ENCODE data around the gene CFAP68. TPM values are rescaled to one million over a fixed set of nuclear protein-coding genes. Genes with fewer than 3 reads are reported as not detected.

CFAP68 gene
- total RNA-seq (2022; extraction: Qiagen RNA extraction) = 31.6 to 37.7 TPM (median 36.1 TPM) in 5 replicates

GRCh38 chr11:111878849-111879636 lies at the start of gene CFAP68, which contains the start of gene FDXACB1:
CFAP68 (plus strand) TSS chr11:111879541; CDS start chr11:111879561, 20 bp downstream.
FDXACB1 (minus strand) TSS chr11:111879165; CDS start chr11:111879132, 33 bp downstream.

DNA sequence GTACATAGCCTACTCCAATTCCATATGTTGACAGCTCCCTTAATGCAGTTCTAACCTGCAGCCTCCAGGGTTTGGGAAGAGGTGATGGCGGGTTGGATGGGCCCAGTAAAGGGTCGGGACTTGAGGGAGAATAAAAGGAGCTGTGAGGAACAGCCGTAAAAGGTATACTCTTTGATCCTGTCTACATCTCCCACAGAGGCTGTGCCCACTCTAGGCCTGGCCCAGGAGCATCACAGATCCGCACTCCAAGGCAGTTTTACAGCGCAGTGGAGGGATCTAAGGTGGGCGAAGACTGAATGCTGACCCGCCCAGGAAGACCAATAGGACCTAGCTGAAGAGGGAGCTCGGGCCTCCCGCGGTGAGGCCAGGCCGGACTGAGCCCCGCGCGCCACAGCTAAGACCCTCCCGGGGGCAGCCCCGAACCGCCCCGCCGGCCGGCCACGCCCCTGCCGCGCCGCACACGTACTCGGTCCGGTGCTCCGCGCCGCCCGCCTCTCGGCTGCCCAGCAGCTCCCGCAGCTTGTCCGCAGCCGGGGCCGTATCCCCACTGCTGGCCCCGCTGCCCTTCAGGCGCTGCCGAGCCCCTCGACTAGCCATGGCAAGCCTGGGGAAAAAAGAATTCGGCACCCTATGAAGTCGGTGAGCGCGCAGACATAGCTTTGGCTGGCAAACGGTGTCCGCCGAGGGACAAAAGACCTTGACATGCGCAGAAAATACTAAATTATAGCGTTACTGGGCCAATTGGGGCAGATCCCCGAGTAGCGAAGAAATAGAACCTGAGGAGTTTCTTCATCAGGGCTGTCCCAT lies 8.3 kb upstream of the CFAP68 start, which contains the start of gene ALG9:
TSS of gene ALG9 (minus strand) at position 696 of the 807 bp plus-strand sequence. CDS start at position 597, 99 bp downstream.

GRCh38 chr11:111911563-111912401 lies 32.4 kb downstream of the CFAP68 start, which contains the start of gene CRYAB:
CRYAB (minus strand) TSS chr11:111911770; CDS start chr11:111911724, 46 bp downstream.

DNA sequence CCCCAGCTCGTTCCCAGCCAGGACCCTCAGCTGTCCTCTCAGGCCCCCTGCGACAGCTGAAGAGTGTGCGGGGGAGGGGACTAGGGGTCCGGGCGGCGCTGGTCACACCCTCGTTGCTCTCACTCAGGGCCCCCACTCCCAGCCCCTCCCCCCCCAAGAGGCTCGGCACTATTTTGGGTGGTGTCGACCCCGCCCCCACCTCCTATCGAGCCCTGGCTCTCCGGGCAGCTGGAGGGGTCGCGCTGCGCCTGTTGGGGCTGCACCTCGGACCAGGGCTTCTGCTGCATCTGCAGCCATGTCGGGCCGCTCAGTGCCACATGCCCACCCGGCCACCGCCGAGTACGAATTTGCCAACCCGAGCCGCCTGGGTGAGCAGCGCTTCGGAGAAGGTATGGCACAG lies 33.2 kb downstream of the CFAP68 start, which contains the start of gene HSPB2:
TSS of gene HSPB2 (plus strand) at position 200 of the 400 bp plus-strand sequence. CDS start at position 296, 96 bp downstream.

GRCh38 chr11:111918390-111919256 lies 39.3 kb downstream of the CFAP68 start, which contains the start of gene C11orf52:
C11orf52 (plus strand) TSS chr11:111918913; CDS start chr11:111918973, 60 bp downstream.

Other genes starting within 250 kb of the CFAP68 start
- gene PPP2R1B, start 113.2 kb upstream of the CFAP68 start, total RNA-seq (2022; extraction: Qiagen RNA extraction) = 16.2 to 22.0 TPM (median 19.2 TPM) in 5 replicates
- 19.6 to 25.2 TPM (median 21.7 TPM) in 5 replicates for gene ALG9, start 8.0 kb upstream of the CFAP68 start, total RNA-seq (2022; extraction: Qiagen RNA extraction)
- gene FDXACB1, start 376 bp upstream of the CFAP68 start, total RNA-seq (2022; extraction: Qiagen RNA extraction) = 1.4 to 1.6 TPM (median 1.5 TPM) in 5 replicates
- gene CRYAB, start 32.2 kb downstream of the CFAP68 start, total RNA-seq (2022; extraction: Qiagen RNA extraction) = 12.4 to 28.7 TPM (median 17.0 TPM) in 5 replicates
- gene HSPB2, start 33.2 kb downstream of the CFAP68 start, total RNA-seq (2022; extraction: Qiagen RNA extraction) = 0.09 TPM in 1 of 5 replicates, not detected in the others
- gene C11orf52, start 39.4 kb downstream of the CFAP68 start, total RNA-seq (2022; extraction: Qiagen RNA extraction) = 0.15 to 0.45 TPM (median 0.26 TPM) in 5 replicates
- 6.1 to 10.3 TPM (median 9.6 TPM) in 5 replicates for gene DIXDC1, start 57.8 kb downstream of the CFAP68 start, total RNA-seq (2022; extraction: Qiagen RNA extraction)
- 26.5 to 34.1 TPM (median 31.1 TPM) in 5 replicates for gene DLAT, start 145.9 kb downstream of the CFAP68 start, total RNA-seq (2022; extraction: Qiagen RNA extraction)
- 0.70 to 1.4 TPM (median 1.1 TPM) in 5 replicates for gene PIH1D2, start 194.5 kb downstream of the CFAP68 start, total RNA-seq (2022; extraction: Qiagen RNA extraction)
- gene NKAPD1, start 194.8 kb downstream of the CFAP68 start, total RNA-seq (2022; extraction: Qiagen RNA extraction) = 15.9 to 18.2 TPM (median 17.3 TPM) in 5 replicates
- 56.0 to 75.2 TPM (median 59.3 TPM) in 5 replicates for gene TIMM8B, start 207.2 kb downstream of the CFAP68 start, total RNA-seq (2022; extraction: Qiagen RNA extraction)
- gene SDHD, start 207.3 kb downstream of the CFAP68 start, total RNA-seq (2022; extraction: Qiagen RNA extraction) = 57.4 to 72.2 TPM (median 63.7 TPM) in 5 replicates